ENCODE data around the gene HS1BP3. TPM values are rescaled to one million over a fixed set of nuclear protein-coding genes. Genes with fewer than 3 reads are reported as not detected.
A peak's percentile ranks its signal among the peaks of the same experiment; 100 is the strongest.

The HS1BP3 gene
- total RNA-seq, 1 experiment from 2014 or later = 12.8 TPM

GRCh38 chr2:20578895-20579825 is 71.7 kb downstream of the HS1BP3 start:
- H3K9me2 ChIP-seq (replicated peaks; ENCODE audit: insufficient read depth, low read length) = no peaks in the 10 kb centered on the region
- no peak overlapping the region for H3K4me2 ChIP-seq (ENCODE audit: low read depth, low read length, poor library complexity, severe bottlenecking)
- no peak for DNase-seq
- no peak overlapping the region for H2AFZ ChIP-seq (ENCODE audit: low read length)
- no peaks in the 10 kb centered on the region for H3K79me2 ChIP-seq (ENCODE audit: low read length)
- no peak overlapping the region for H3K9ac ChIP-seq (ENCODE audit: low read length)
- no peak overlapping the region for H3K27ac ChIP-seq (ENCODE audit: low read length)
- no peaks in the 10 kb centered on the region for H3K9me3 ChIP-seq (ENCODE audit: low read length)
- H4K20me1 ChIP-seq (ENCODE audit: insufficient read depth, low read depth, low read length) = 0 out of 2 replicates have a peak, but pooled peaks cover 3% of the 10 kb centered on the region
- no peak overlapping the region for H3K4me3 ChIP-seq (ENCODE audit: low read length)
- peaks cover 5% of the 10 kb centered on the region for H3K4me1 ChIP-seq (ENCODE audit: low read length)
- no peaks in the 10 kb centered on the region for H3K27me3 ChIP-seq (ENCODE audit: low read length)
- H3K36me3 ChIP-seq (ENCODE audit: insufficient read depth, low read length) = no peaks in the 10 kb centered on the region

DNA sequence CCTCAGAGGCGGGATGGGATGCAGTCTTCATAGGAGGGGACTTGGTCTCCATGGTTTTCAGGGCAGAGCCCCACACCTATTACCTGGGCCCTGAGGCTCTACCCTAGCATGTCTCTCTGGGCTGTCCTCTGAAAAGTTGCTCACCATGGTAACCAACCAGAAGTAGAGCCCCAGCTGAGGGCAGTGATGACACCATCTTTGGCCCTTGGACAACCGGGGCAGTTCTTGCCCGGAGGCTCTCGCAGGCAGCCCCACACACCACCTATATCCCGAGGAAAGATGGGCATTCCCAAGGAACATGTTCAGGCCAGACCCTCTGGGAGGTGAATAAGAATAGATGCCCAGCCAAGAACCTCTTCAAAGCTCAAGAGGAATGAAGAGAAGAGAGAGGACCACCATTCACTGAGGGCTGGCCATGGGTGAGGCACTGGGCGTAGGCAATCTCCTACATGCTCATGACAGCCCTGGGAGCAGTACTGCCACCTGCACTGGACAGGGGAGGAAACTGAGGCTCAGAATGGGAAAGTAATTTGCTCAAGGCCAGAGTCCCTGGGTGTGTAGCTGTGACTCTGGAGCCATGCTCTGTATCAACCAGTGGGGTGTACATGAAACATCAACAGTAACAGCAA is 72.5 kb downstream of the HS1BP3 start:
- Histone ChIP-seq H3K27ac (ENCODE audit: low read length) (no peak overlapping the region), H3K9me3 (ENCODE audit: low read length) (no peaks in the 10 kb centered on the region), H3K27me3 (ENCODE audit: low read length) (no peaks in the 10 kb centered on the region), H2AFZ (ENCODE audit: low read length) (no peak overlapping the region), H3K4me2 (ENCODE audit: low read depth, low read length, poor library complexity, severe bottlenecking) (no peak overlapping the region), H3K36me3 (ENCODE audit: insufficient read depth, low read length) (no peaks in the 10 kb centered on the region), H3K79me2 (ENCODE audit: low read length) (no peaks in the 10 kb centered on the region), H4K20me1 (ENCODE audit: insufficient read depth, low read depth, low read length) (0 out of 2 replicates have a peak, but pooled peaks cover 3% of the 10 kb centered on the region), H3K9ac (ENCODE audit: low read length) (no peak overlapping the region), H3K9me2 (replicated peaks; ENCODE audit: insufficient read depth, low read length) (no peaks in the 10 kb centered on the region), H3K4me1 (ENCODE audit: low read length) (peaks cover 5% of the 10 kb centered on the region), H3K4me3 (ENCODE audit: low read length) (no peak overlapping the region)
- no peak for DNase-seq

DNA sequence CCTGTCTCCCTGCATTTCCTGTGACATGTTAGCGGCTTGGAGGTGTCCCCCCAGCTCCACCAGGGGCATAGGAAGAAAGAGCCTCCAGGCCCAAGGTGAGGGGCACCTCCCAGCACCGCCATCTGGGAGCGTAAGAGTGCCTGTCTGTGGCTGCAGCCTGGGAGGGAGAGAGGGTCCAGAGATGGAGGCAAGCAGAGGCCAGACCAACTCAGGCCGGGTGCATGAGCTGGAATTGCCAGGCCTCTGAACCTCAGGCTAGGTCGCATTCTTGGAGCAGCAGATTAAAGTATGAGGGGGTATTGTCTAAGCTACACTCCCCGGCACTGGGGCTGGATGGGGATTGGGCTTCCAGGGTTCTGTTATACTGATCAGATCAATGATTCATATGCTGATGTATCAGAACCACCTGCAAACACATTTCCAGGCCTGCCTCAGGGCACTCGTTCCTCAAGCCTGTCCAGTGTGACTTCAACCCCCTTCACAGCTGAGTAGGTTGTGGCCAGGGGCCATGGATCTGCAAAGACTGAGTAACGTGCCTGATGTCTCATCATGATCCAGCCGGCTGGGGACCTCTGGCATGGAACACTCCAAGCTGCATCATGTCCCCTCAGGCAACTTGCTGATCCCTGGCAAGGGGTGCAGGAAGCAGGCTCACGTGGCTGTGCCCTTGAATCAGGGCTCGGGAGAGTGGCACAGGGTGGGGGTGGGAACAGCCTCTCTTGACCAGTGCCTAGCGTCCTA is 73.2 kb downstream of the HS1BP3 start:
- H3K9me2 ChIP-seq (replicated peaks; ENCODE audit: insufficient read depth, low read length) = no peaks in the 10 kb centered on the region
- no peak overlapping the region for H2AFZ ChIP-seq (ENCODE audit: low read length)
- no peak overlapping the region for H3K27ac ChIP-seq (ENCODE audit: low read length)
- DNase-seq = no peak
- no peak overlapping the region for H3K9ac ChIP-seq (ENCODE audit: low read length)
- no peak overlapping the region for H3K4me3 ChIP-seq (ENCODE audit: low read length)
- H4K20me1 ChIP-seq (ENCODE audit: insufficient read depth, low read depth, low read length) = 0 out of 2 replicates have a peak, but pooled peaks cover 3% of the 10 kb centered on the region
- H3K4me2 ChIP-seq (ENCODE audit: low read depth, low read length, poor library complexity, severe bottlenecking) = no peak overlapping the region
- H3K9me3 ChIP-seq (ENCODE audit: low read length) = no peaks in the 10 kb centered on the region
- no peaks in the 10 kb centered on the region for H3K36me3 ChIP-seq (ENCODE audit: insufficient read depth, low read length)
- no peaks in the 10 kb centered on the region for H3K79me2 ChIP-seq (ENCODE audit: low read length)
- no peaks in the 10 kb centered on the region for H3K27me3 ChIP-seq (ENCODE audit: low read length)
- H3K4me1 ChIP-seq (ENCODE audit: low read length) = peaks cover 5% of the 10 kb centered on the region

DNA sequence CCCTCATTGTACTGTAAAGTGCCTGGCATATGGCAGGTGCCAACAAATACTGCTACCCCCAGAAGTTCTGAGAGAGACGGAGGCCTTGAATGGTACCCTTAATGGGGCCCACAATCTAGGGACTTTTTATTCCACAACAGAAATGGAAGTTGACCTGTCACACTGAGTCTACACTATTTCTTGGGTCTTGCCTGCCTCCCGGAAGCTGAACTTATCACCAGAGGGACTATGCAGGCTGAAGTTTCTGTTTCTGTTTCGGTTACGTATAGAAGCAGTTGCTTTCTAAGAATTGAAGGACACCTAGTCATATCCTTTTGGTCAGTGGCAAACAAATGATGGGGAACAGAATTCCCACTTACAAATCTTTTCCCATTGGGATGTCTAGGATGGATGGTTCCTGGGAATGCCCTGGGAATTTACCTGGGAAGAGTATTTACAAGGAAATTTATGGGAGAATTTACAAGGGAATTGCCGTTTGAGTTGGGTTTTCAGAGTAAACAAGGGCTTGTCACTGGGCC is 74.2 kb downstream of the HS1BP3 start:
- peak; percentile 68 for DNase-seq
- Histone ChIP-seq H3K36me3 (ENCODE audit: insufficient read depth, low read length) (no peaks in the 10 kb centered on the region), H3K27ac (ENCODE audit: low read length) (no peak overlapping the region), H3K4me1 (ENCODE audit: low read length) (peaks cover 5% of the 10 kb centered on the region), H3K4me3 (ENCODE audit: low read length) (no peak overlapping the region), H3K27me3 (ENCODE audit: low read length) (no peaks in the 10 kb centered on the region), H4K20me1 (ENCODE audit: insufficient read depth, low read depth, low read length) (0 out of 2 replicates have a peak, but pooled peaks cover 3% of the 10 kb centered on the region), H3K9me2 (replicated peaks; ENCODE audit: insufficient read depth, low read length) (no peaks in the 10 kb centered on the region), H3K9me3 (ENCODE audit: low read length) (no peaks in the 10 kb centered on the region), H3K79me2 (ENCODE audit: low read length) (no peaks in the 10 kb centered on the region), H3K9ac (ENCODE audit: low read length) (no peak overlapping the region), H2AFZ (ENCODE audit: low read length) (no peak overlapping the region), H3K4me2 (ENCODE audit: low read depth, low read length, poor library complexity, severe bottlenecking) (no peak overlapping the region)

- Histone ChIP-seq H3K27ac (ENCODE audit: low read length) (no peak overlapping the region), H3K4me1 (ENCODE audit: low read length) (peaks cover 5% of the 10 kb centered on the region), H3K9me2 (replicated peaks; ENCODE audit: insufficient read depth, low read length) (no peaks in the 10 kb centered on the region), H3K4me3 (ENCODE audit: low read length) (no peak overlapping the region), H3K79me2 (ENCODE audit: low read length) (no peaks in the 10 kb centered on the region), H3K27me3 (ENCODE audit: low read length) (no peaks in the 10 kb centered on the region), H3K9me3 (ENCODE audit: low read length) (no peaks in the 10 kb centered on the region), H3K9ac (ENCODE audit: low read length) (no peak overlapping the region), H2AFZ (ENCODE audit: low read length) (no peak overlapping the region), H4K20me1 (ENCODE audit: insufficient read depth, low read depth, low read length) (0 out of 2 replicates have a peak, but pooled peaks cover 3% of the 10 kb centered on the region), H3K36me3 (ENCODE audit: insufficient read depth, low read length) (no peaks in the 10 kb centered on the region), H3K4me2 (ENCODE audit: low read depth, low read length, poor library complexity, severe bottlenecking) (no peak overlapping the region)
- no peak for DNase-seq
These were observed 74.8 kb downstream of the HS1BP3 start for GRCh38 chr2:20575935-20576597.

DNA sequence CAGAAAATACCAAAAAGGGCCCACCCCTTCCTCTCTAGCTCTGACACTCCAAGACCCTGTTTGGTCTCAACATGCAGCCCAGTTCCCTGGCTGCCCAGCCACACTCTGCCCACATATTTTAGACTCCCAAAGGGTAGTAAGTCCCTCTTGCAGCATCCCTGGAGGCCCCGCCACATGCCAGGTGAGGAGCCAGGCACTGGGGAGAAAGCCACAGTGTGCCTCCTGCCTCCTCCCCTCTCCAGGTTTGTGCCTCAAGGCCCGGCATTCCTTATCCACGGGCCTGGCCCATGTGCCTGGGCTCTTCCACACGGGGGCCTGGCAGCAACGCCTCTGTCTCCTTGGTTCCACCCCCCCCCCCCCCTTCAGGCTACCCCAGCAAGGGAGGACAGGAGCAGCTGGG is 75.5 kb downstream of the HS1BP3 start:
- Histone ChIP-seq H3K9me3 (ENCODE audit: low read length) (no peaks in the 10 kb centered on the region), H4K20me1 (ENCODE audit: insufficient read depth, low read depth, low read length) (0 out of 2 replicates have a peak, but pooled peaks cover 3% of the 10 kb centered on the region), H3K4me3 (ENCODE audit: low read length) (no peak overlapping the region), H3K9ac (ENCODE audit: low read length) (no peak overlapping the region), H3K4me1 (ENCODE audit: low read length) (peaks cover 5% of the 10 kb centered on the region), H3K27me3 (ENCODE audit: low read length) (no peaks in the 10 kb centered on the region), H3K27ac (ENCODE audit: low read length) (no peak overlapping the region), H3K36me3 (ENCODE audit: insufficient read depth, low read length) (no peaks in the 10 kb centered on the region), H3K9me2 (replicated peaks; ENCODE audit: insufficient read depth, low read length) (no peaks in the 10 kb centered on the region), H2AFZ (ENCODE audit: low read length) (no peak overlapping the region), H3K79me2 (ENCODE audit: low read length) (no peaks in the 10 kb centered on the region), H3K4me2 (ENCODE audit: low read depth, low read length, poor library complexity, severe bottlenecking) (no peak overlapping the region)
- DNase-seq = no peak

DNA sequence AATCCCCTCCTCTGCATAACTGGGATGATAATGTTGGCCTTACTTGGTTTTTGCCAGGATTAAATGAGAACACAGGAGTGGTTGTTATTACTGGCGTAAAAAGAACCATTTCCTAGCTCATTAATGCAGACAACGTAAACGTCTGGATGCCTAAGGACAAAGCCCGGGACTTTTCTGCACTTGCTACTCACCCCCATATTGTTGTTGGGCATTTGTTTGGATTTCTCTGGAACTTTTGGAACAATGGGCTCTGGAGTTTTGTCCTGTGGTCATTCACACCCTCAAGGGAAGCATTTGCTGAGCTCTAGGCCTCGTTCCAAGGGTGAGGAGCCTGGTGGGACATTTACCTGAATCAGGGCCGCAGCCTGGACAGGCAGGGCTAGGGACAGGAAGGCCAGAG is 76.0 kb downstream of the HS1BP3 start:
- Histone ChIP-seq H3K27me3 (ENCODE audit: low read length) (no peaks in the 10 kb centered on the region), H3K4me3 (ENCODE audit: low read length) (no peak overlapping the region), H4K20me1 (ENCODE audit: insufficient read depth, low read depth, low read length) (0 out of 2 replicates have a peak, but pooled peaks cover 3% of the 10 kb centered on the region), H3K9me2 (replicated peaks; ENCODE audit: insufficient read depth, low read length) (no peaks in the 10 kb centered on the region), H3K9me3 (ENCODE audit: low read length) (no peaks in the 10 kb centered on the region), H3K4me2 (ENCODE audit: low read depth, low read length, poor library complexity, severe bottlenecking) (no peak overlapping the region), H3K4me1 (ENCODE audit: low read length) (peaks cover 5% of the 10 kb centered on the region), H2AFZ (ENCODE audit: low read length) (no peak overlapping the region), H3K9ac (ENCODE audit: low read length) (no peak overlapping the region), H3K27ac (ENCODE audit: low read length) (no peak overlapping the region), H3K79me2 (ENCODE audit: low read length) (no peaks in the 10 kb centered on the region), H3K36me3 (ENCODE audit: insufficient read depth, low read length) (no peaks in the 10 kb centered on the region)
- no peak for DNase-seq
